Daoy (cell line): Measurements from ENCODE around the gene OR10G7. TPM values are rescaled to one million over a fixed set of nuclear protein-coding genes. Genes with fewer than 3 reads are reported as not detected.
"Not testable (repeated sequence)": the region's sequence is repeated elsewhere in the genome, so short reads cannot be mapped to it uniquely, and the experiment has no call there.

Experiments
- DNase-seq: peaks from one replicate; pipeline ENCODE4 v3.0.0-alpha.2; 2015; ENCODE audit warnings: low read depth
- total RNA-seq: library from RNA; depleted of rRNA; stranded (reverse); fragments of >200 nt; shearing (Covaris generic); gene quantifications from 2 replicates; pipeline ENCODE4 v1.2.3, GENCODE V29; 2014; rRNA removed

OR10G7 gene
- total RNA-seq, 1 experiment from 2014 or later, result not detected

- DNase-seq, result no peak
Measured at GRCh38 chr11:124039557-124039956, 1.6 kb downstream of the OR10G7 start.

- no peak for DNase-seq
Measured at GRCh38 chr11:124036666-124037065, 4.5 kb downstream of the OR10G7 start.

GRCh38 chr11:124026498-124026897, 14.6 kb downstream of the OR10G7 start, which contains the start of gene OR10G8:
TSS of gene OR10G8 (plus strand) at chr11:124026798. CDS start at chr11:124029623, 2,825 bp downstream.
- DNase-seq, result no peak

GRCh38 chr11:124015837-124016236, 25.3 kb downstream of the OR10G7 start:
- DNase-seq, result not testable (repeated sequence)

GRCh38 chr11:124012697-124013096, 28.4 kb downstream of the OR10G7 start, which contains the start of gene OR10G4:
TSS of gene OR10G4 (plus strand) at chr11:124012997. CDS start at chr11:124015575, 2,578 bp downstream.
- no peak for DNase-seq

- no peak for DNase-seq
Measured at GRCh38 chr11:123995119-123995518, 46.0 kb downstream of the OR10G7 start, which contains the start of gene OR10G6. TSS of gene OR10G6 (minus strand) at chr11:123995161. CDS start at chr11:123995161, 0 bp downstream.

Other genes starting within 250 kb of the OR10G7 start
- not detected in 2 replicates for gene OR6M1, start 235.0 kb downstream of the OR10G7 start, total RNA-seq
- gene TMEM225, start 155.7 kb downstream of the OR10G7 start, total RNA-seq, result not detected in 2 replicates
- gene OR8D4, start 139.2 kb downstream of the OR10G7 start, total RNA-seq, result not detected in 2 replicates
- not detected in 2 replicates for gene OR4D5, start 101.7 kb downstream of the OR10G7 start, total RNA-seq
- not detected in 2 replicates for gene OR6T1, start 97.5 kb downstream of the OR10G7 start, total RNA-seq
- not detected in 2 replicates for gene OR10S1, start 63.5 kb downstream of the OR10G7 start, total RNA-seq
- gene OR10G6, start 46.2 kb downstream of the OR10G7 start, total RNA-seq, result not detected in 2 replicates
- not detected in 2 replicates for gene OR10G4, start 28.3 kb downstream of the OR10G7 start, total RNA-seq
- not detected in 2 replicates for gene OR10G9, start 18.3 kb downstream of the OR10G7 start, total RNA-seq
- gene OR10G8, start 14.5 kb downstream of the OR10G7 start, total RNA-seq, result not detected in 2 replicates
- 7.5 and 10.5 TPM in 2 replicates for gene VWA5A, start 74.1 kb upstream of the OR10G7 start, total RNA-seq
- gene OR10D3, start 142.0 kb upstream of the OR10G7 start, total RNA-seq, result not detected in 2 replicates
- not detected in 2 replicates for gene OR8G1, start 199.8 kb upstream of the OR10G7 start, total RNA-seq
- gene OR8G5, start 215.1 kb upstream of the OR10G7 start, total RNA-seq, result not detected in 2 replicates